ENCODE results near the gene SLC49A4. TPM values are rescaled to one million over a fixed set of nuclear protein-coding genes. Genes with fewer than 3 reads are reported as not detected.

The SLC49A4 gene
- total RNA-seq, 1 experiment from 2014 or later = 41.6 TPM

GRCh38 chr3:122892118-122892960 is 97.5 kb downstream of the SLC49A4 start:
- Histone ChIP-seq H3K4me1 (peaks cover 13% of the 10 kb centered on the region), H3K9me3 (no peaks in the 10 kb centered on the region), H3K36me3 (ENCODE audit: control insufficient read depth, insufficient read depth, low read length) (no peaks in the 10 kb centered on the region), H3K4me3 (ENCODE audit: low read depth, low read length) (no peak overlapping the region), H3K27me3 (replicated peaks; ENCODE audit: control insufficient read depth, insufficient read depth, low read length) (no peaks in the 10 kb centered on the region)
- no peaks in the 10 kb centered on the region for H3K9me3 Mint-ChIP-seq (ENCODE audit: unreplicated experiment)
- intact Hi-C loops (cut with micrococcal nuclease; ENCODE audit: unreplicated experiment) = no loop called here
- no peak for TF ChIP-seq CTCF (IDR thresholded peaks at IDR 0.05; ENCODE audit: insufficient read depth in 1 of 2, low read depth in 1 of 2, low read length in 1 of 2, severe bottlenecking in 1 of 2, unreplicated experiment in 1 of 2)
- peaks cover 9% of the 10 kb centered on the region for H3K36me3 Mint-ChIP-seq (ENCODE audit: insufficient read depth, unreplicated experiment)
- ChIA-PET CTCF (no interaction called here), POLR2A (no interaction called here)
- no peak for DNase-seq
- peaks cover 13% of the 10 kb centered on the region for H3K4me1 Mint-ChIP-seq (ENCODE audit: low read depth, unreplicated experiment)
- no peaks in the 10 kb centered on the region for H3K27me3 Mint-ChIP-seq (ENCODE audit: insufficient read depth, unreplicated experiment)
- no peak overlapping the region for H3K27ac Mint-ChIP-seq (ENCODE audit: unreplicated experiment)
- no TSS peak for BruUV-seq (replicated peaks)
- H3K4me3 Mint-ChIP-seq (ENCODE audit: unreplicated experiment) = no peak overlapping the region

- no peak overlapping the region for H3K27ac Mint-ChIP-seq (ENCODE audit: unreplicated experiment)
- no peak overlapping the region for H3K4me3 Mint-ChIP-seq (ENCODE audit: unreplicated experiment)
- no peak for DNase-seq
- BruUV-seq (replicated peaks) = no TSS peak
- H3K36me3 Mint-ChIP-seq (ENCODE audit: insufficient read depth, unreplicated experiment) = peaks cover 9% of the 10 kb centered on the region
- intact Hi-C loops (cut with micrococcal nuclease; ENCODE audit: unreplicated experiment) = no loop called here
- H3K36me3 ChIP-seq (ENCODE audit: control insufficient read depth, insufficient read depth, low read length) = no peaks in the 10 kb centered on the region
- no peak for TF ChIP-seq CTCF (IDR thresholded peaks at IDR 0.05; ENCODE audit: insufficient read depth in 1 of 2, low read depth in 1 of 2, low read length in 1 of 2, severe bottlenecking in 1 of 2, unreplicated experiment in 1 of 2)
- no peak overlapping the region for H3K4me3 ChIP-seq (ENCODE audit: low read depth, low read length)
- no peaks in the 10 kb centered on the region for H3K9me3 Mint-ChIP-seq (ENCODE audit: unreplicated experiment)
- no peaks in the 10 kb centered on the region for H3K27me3 ChIP-seq (replicated peaks; ENCODE audit: control insufficient read depth, insufficient read depth, low read length)
- H3K27me3 Mint-ChIP-seq (ENCODE audit: insufficient read depth, unreplicated experiment) = no peaks in the 10 kb centered on the region
- H3K4me1 Mint-ChIP-seq (ENCODE audit: low read depth, unreplicated experiment) = peaks cover 13% of the 10 kb centered on the region
- no peaks in the 10 kb centered on the region for H3K9me3 ChIP-seq
- peaks cover 13% of the 10 kb centered on the region for H3K4me1 ChIP-seq
- CTCF ChIA-PET = no interaction called here
- POLR2A ChIA-PET = no interaction called here
These were observed 98.4 kb downstream of the SLC49A4 start for GRCh38 chr3:122893282-122893681.

- CTCF ChIA-PET = interaction anchor here (0.9 kb wide), 1 partner anchor 14 kb away, joined by 3 read pairs; no protein-coding TSS in a partner anchor
- no TSS peak for BruUV-seq (replicated peaks)
- intact Hi-C loops (cut with micrococcal nuclease; ENCODE audit: unreplicated experiment) = no loop called here
- H3K27me3 ChIP-seq (replicated peaks; ENCODE audit: control insufficient read depth, insufficient read depth, low read length) = no peaks in the 10 kb centered on the region
- peaks cover 13% of the 10 kb centered on the region for H3K4me1 ChIP-seq
- DNase-seq = no peak
- POLR2A ChIA-PET = no interaction called here
- H3K36me3 ChIP-seq (ENCODE audit: control insufficient read depth, insufficient read depth, low read length) = no peaks in the 10 kb centered on the region
- Mint-ChIP-seq H3K36me3 (ENCODE audit: insufficient read depth, unreplicated experiment) (peaks cover 9% of the 10 kb centered on the region), H3K4me1 (ENCODE audit: low read depth, unreplicated experiment) (peaks cover 13% of the 10 kb centered on the region), H3K27me3 (ENCODE audit: insufficient read depth, unreplicated experiment) (no peaks in the 10 kb centered on the region), H3K27ac (ENCODE audit: unreplicated experiment) (no peak overlapping the region), H3K4me3 (ENCODE audit: unreplicated experiment) (no peak overlapping the region), H3K9me3 (ENCODE audit: unreplicated experiment) (no peaks in the 10 kb centered on the region)
- TF ChIP-seq CTCF (IDR thresholded peaks at IDR 0.05; ENCODE audit: insufficient read depth in 1 of 2, low read depth in 1 of 2, low read length in 1 of 2, severe bottlenecking in 1 of 2, unreplicated experiment in 1 of 2) = no peak
- no peaks in the 10 kb centered on the region for H3K9me3 ChIP-seq
- H3K4me3 ChIP-seq (ENCODE audit: low read depth, low read length) = no peak overlapping the region
These were observed 99.1 kb downstream of the SLC49A4 start for GRCh38 chr3:122893754-122894668.
